ENCODE measurements around the gene TXNRD2.

TXNRD2 gene

DNA sequence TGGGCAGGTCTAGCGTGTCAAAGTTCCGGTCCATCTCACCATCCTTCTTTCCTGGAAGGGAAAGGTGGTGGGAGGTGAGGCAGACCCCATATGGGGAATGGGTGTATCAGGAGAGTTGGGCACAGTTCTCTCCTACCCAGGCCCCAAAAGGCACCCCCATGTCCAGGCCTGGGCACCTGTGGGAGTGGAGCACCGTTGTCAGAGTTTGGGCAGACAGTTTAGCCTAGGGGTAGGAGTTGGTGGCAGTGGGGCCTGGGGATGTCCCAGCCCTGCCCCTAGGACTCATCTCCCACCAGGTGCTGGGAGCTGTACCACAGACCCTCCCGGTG is 34.1 kb upstream of the TXNRD2 start:
- H3K79me2 ChIP-seq (ENCODE audit: low read length), result no peaks in the 10 kb centered on the region
- no peaks in the 10 kb centered on the region for H3K9me2 ChIP-seq (replicated peaks; ENCODE audit: insufficient read depth, low read length)
- no peak overlapping the region for H3K27ac ChIP-seq (ENCODE audit: low read length)
- H3K9ac ChIP-seq (ENCODE audit: low read length), result no peak overlapping the region
- H3K27me3 ChIP-seq (replicated peaks; ENCODE audit: insufficient read depth, low read length), result peaks cover 39% of the 10 kb centered on the region
- TF ChIP-seq, protein P1, sequence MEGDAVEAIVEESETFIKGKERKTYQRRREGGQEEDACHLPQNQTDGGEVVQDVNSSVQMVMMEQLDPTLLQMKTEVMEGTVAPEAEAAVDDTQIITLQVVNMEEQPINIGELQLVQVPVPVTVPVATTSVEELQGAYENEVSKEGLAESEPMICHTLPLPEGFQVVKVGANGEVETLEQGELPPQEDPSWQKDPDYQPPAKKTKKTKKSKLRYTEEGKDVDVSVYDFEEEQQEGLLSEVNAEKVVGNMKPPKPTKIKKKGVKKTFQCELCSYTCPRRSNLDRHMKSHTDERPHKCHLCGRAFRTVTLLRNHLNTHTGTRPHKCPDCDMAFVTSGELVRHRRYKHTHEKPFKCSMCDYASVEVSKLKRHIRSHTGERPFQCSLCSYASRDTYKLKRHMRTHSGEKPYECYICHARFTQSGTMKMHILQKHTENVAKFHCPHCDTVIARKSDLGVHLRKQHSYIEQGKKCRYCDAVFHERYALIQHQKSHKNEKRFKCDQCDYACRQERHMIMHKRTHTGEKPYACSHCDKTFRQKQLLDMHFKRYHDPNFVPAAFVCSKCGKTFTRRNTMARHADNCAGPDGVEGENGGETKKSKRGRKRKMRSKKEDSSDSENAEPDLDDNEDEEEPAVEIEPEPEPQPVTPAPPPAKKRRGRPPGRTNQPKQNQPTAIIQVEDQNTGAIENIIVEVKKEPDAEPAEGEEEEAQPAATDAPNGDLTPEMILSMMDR (IDR thresholded peaks at IDR 0.05; ENCODE audit: low read length), result no peak
- H3K36me3 ChIP-seq (replicated peaks; ENCODE audit: insufficient read depth, low read length), result no peaks in the 10 kb centered on the region
- no peak overlapping the region for H3K4me2 ChIP-seq (ENCODE audit: low read depth, low read length)
- H3K9me3 ChIP-seq (replicated peaks; ENCODE audit: insufficient read depth, low read length), result no peaks in the 10 kb centered on the region
- no peak for DNase-seq
- no peaks in the 10 kb centered on the region for H3F3A ChIP-seq (ENCODE audit: insufficient read depth, low read length)
- no peak overlapping the region for H3K4me3 ChIP-seq (ENCODE audit: low read length)
- no peak overlapping the region for H2AFZ ChIP-seq (ENCODE audit: low read length)
- no peaks in the 10 kb centered on the region for H3K4me1 ChIP-seq (ENCODE audit: low read length)
- no peaks in the 10 kb centered on the region for H4K20me1 ChIP-seq (ENCODE audit: insufficient read depth, low read length)

DNA sequence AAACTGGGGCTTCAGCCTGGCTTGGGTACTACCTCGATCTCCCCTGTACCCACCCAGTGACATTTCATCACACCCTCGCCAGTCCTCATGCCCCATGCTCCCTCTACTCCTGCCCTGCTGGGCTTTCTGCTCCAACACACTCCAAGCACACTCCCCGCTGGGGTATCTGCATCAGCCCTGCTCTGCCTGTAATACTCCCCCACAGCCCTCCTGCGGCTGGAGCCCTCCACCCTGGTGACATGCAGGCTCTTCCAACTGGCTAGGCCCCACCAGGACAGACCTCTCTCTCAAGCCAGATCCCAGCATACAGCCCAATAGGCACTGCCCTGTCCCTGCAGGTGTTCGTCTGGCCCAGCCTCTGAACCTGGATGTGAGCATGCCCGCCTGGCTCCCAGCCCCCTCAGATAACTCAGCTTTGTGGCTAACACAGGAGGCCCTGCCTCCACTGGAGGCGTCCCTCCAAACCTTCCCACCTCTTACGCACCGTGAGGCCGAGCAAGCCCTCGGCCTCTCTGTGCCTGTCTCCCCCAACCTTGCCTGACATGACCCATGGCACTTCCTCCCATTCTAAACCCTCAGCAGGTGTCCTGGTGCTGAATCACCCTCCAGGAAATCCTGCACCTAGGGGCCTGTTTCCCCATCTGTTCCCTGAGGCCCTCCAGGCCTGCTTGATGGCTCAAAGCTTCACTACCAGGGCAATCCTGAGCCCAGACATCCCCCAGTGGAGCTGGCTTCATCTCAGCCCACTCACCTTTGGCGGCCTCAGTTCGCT is 33.5 kb upstream of the TXNRD2 start:
- H3F3A ChIP-seq (ENCODE audit: insufficient read depth, low read length), result no peaks in the 10 kb centered on the region
- no peaks in the 10 kb centered on the region for H3K36me3 ChIP-seq (replicated peaks; ENCODE audit: insufficient read depth, low read length)
- H3K4me3 ChIP-seq (ENCODE audit: low read length), result no peak overlapping the region
- H2AFZ ChIP-seq (ENCODE audit: low read length), result no peak overlapping the region
- no peaks in the 10 kb centered on the region for H4K20me1 ChIP-seq (ENCODE audit: insufficient read depth, low read length)
- TF ChIP-seq, protein P1 (IDR thresholded peaks at IDR 0.05; ENCODE audit: low read length), result no peak
- TF ChIP-seq EZH2phosphoT487 (IDR thresholded peaks at IDR 0.05; ENCODE audit: low read length) (no peak), EZH2 (optimal IDR thresholded peaks at IDR 0.05; ENCODE audit: low read depth, low read length) (no peak)
- H3K9me3 ChIP-seq (replicated peaks; ENCODE audit: insufficient read depth, low read length), result no peaks in the 10 kb centered on the region
- no peak for DNase-seq
- H3K4me1 ChIP-seq (ENCODE audit: low read length), result no peaks in the 10 kb centered on the region
- H3K27me3 ChIP-seq (replicated peaks; ENCODE audit: insufficient read depth, low read length), result peaks cover 33% of the 10 kb centered on the region
- H3K9ac ChIP-seq (ENCODE audit: low read length), result no peak overlapping the region
- H3K27ac ChIP-seq (ENCODE audit: low read length), result no peak overlapping the region
- H3K4me2 ChIP-seq (ENCODE audit: low read depth, low read length), result no peak overlapping the region
- no peaks in the 10 kb centered on the region for H3K9me2 ChIP-seq (replicated peaks; ENCODE audit: insufficient read depth, low read length)
- no peaks in the 10 kb centered on the region for H3K79me2 ChIP-seq (ENCODE audit: low read length)

DNA sequence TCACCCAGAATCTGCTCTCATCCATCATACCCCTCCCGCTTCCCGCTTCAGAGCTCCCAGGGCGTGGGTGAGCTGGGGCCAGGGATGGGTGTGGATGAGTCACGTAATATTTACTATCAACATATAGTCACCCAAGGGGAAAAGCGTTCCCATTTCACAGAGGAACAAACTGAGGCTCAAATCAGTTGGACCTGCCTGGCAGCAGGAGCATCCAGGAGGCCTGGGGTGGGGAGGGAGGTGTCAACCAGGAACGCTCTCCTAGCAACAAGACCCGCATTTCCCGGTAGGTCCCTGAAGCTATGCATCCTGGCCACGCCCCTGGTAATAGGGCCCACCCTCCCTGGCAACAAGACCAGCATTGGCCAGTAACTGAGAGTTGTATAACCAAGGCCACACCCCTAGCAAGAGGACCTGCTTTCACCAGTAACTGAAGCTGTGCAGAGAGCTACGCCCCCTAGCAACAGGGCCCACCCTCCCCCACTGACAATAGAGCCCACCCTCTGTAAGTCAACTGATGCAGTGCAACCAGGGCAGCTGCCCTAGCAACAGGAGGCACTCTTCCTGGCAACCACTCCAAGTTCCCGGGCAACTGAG is 32.7 kb upstream of the TXNRD2 start:
- H3K4me1 ChIP-seq (ENCODE audit: low read length), result no peaks in the 10 kb centered on the region
- H3K9me3 ChIP-seq (replicated peaks; ENCODE audit: insufficient read depth, low read length), result no peaks in the 10 kb centered on the region
- no peaks in the 10 kb centered on the region for H3K36me3 ChIP-seq (replicated peaks; ENCODE audit: insufficient read depth, low read length)
- no peaks in the 10 kb centered on the region for H3K9me2 ChIP-seq (replicated peaks; ENCODE audit: insufficient read depth, low read length)
- H3K4me2 ChIP-seq (ENCODE audit: low read depth, low read length), result no peak overlapping the region
- no peaks in the 10 kb centered on the region for H3K79me2 ChIP-seq (ENCODE audit: low read length)
- H2AFZ ChIP-seq (ENCODE audit: low read length), result no peak overlapping the region
- no peak overlapping the region for H3K9ac ChIP-seq (ENCODE audit: low read length)
- H4K20me1 ChIP-seq (ENCODE audit: insufficient read depth, low read length), result no peaks in the 10 kb centered on the region
- no peak overlapping the region for H3K4me3 ChIP-seq (ENCODE audit: low read length)
- peaks cover 25% of the 10 kb centered on the region for H3K27me3 ChIP-seq (replicated peaks; ENCODE audit: insufficient read depth, low read length)
- no peak overlapping the region for H3K27ac ChIP-seq (ENCODE audit: low read length)
- peak; percentile 27 for DNase-seq
- TF ChIP-seq EZH2phosphoT487 (IDR thresholded peaks at IDR 0.05; ENCODE audit: low read length) (no peak), EZH2 (optimal IDR thresholded peaks at IDR 0.05; ENCODE audit: low read depth, low read length) (no peak)
- TF ChIP-seq, protein P1 (IDR thresholded peaks at IDR 0.05; ENCODE audit: low read length), result no peak
- no peaks in the 10 kb centered on the region for H3F3A ChIP-seq (ENCODE audit: insufficient read depth, low read length)

All from MM.1S (cell line).